ENCODE data around the gene RASL12.

RASL12 gene

DNA sequence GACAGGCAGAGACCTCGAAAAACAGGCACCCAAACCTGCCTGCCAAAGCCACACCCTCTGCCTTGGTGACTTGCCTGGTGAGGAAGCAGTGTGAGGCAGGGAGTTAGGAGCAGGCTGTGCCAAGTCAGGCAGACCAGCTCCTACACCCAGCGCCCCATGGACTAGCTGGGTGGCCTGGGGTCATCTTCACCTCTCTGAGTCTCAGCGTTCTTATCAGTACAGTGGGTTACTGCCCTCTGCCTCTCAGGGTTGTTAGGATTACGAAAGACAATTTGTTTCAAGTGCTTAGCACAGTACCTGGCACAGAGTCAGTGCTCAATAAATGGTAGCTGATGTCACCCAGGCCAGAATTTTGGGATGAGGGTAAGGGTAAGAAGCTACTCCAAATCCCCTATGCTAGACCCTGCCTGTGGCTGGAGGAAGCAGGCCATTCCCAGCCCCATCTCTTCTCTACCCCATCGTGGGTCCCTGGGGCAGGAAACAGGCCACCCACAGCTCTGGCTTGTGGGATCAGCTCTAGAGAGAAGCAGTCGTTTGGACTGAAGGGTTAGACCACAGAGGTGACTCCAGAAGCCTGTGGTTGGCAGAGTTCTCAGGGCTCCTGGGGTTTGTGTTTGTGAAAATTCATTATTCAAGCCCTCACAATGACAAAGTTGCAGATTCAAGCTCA is 12.5 kb downstream of the RASL12 start:
- no peak for DNase-seq (ENCODE audit: low spot score)
- in situ Hi-C loops (cut with MboI; ENCODE audit: low sequenced_read_pairs, unreplicated experiment): no loop called here
- TF ChIP-seq, protein P1, sequence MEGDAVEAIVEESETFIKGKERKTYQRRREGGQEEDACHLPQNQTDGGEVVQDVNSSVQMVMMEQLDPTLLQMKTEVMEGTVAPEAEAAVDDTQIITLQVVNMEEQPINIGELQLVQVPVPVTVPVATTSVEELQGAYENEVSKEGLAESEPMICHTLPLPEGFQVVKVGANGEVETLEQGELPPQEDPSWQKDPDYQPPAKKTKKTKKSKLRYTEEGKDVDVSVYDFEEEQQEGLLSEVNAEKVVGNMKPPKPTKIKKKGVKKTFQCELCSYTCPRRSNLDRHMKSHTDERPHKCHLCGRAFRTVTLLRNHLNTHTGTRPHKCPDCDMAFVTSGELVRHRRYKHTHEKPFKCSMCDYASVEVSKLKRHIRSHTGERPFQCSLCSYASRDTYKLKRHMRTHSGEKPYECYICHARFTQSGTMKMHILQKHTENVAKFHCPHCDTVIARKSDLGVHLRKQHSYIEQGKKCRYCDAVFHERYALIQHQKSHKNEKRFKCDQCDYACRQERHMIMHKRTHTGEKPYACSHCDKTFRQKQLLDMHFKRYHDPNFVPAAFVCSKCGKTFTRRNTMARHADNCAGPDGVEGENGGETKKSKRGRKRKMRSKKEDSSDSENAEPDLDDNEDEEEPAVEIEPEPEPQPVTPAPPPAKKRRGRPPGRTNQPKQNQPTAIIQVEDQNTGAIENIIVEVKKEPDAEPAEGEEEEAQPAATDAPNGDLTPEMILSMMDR (IDR thresholded peaks at IDR 0.05; ENCODE audit: borderline replicate concordance, control extremely low read depth, extremely low read depth, insufficient read depth, missing control alignments): no peak

- TF ChIP-seq, protein P1 (IDR thresholded peaks at IDR 0.05; ENCODE audit: borderline replicate concordance, control extremely low read depth, extremely low read depth, insufficient read depth, missing control alignments): peak; percentile 80
- in situ Hi-C loops (cut with MboI; ENCODE audit: low sequenced_read_pairs, unreplicated experiment): no loop called here
- DNase-seq (ENCODE audit: low spot score): peak; percentile 87
Measured at GRCh38 chr15:65054333-65055200, 13.2 kb downstream of the RASL12 start.

GRCh38 chr15:65052956-65053355 is 14.8 kb downstream of the RASL12 start:
- in situ Hi-C loops (cut with MboI; ENCODE audit: low sequenced_read_pairs, unreplicated experiment): no loop called here
- no peak for DNase-seq (ENCODE audit: low spot score)
- TF ChIP-seq, protein P1 (IDR thresholded peaks at IDR 0.05; ENCODE audit: borderline replicate concordance, control extremely low read depth, extremely low read depth, insufficient read depth, missing control alignments): no peak

DNA sequence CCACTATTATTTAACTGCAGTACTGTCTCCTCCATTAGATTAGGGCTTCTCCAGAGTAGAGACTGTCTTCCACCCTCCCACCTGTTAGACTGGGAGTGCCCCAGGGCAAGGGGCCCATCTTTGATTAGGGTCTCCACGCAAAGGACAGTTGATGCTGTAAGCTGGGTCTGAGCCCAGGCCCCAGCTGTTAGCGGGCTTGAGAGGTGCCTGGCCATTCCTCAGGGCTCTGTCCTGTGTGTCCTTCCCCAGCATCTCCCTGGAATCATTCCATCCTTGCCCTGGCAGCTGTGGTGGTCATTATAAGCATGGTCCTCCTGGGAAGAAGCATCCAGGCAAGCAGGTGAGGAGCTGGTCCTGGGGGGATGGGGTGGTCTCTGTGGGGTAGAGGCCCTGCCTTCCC is 16.5 kb downstream of the RASL12 start:
- TF ChIP-seq, protein P1 (IDR thresholded peaks at IDR 0.05; ENCODE audit: borderline replicate concordance, control extremely low read depth, extremely low read depth, insufficient read depth, missing control alignments): no peak
- in situ Hi-C loops (cut with MboI; ENCODE audit: low sequenced_read_pairs, unreplicated experiment): no loop called here
- no peak for DNase-seq (ENCODE audit: low spot score)

DNA sequence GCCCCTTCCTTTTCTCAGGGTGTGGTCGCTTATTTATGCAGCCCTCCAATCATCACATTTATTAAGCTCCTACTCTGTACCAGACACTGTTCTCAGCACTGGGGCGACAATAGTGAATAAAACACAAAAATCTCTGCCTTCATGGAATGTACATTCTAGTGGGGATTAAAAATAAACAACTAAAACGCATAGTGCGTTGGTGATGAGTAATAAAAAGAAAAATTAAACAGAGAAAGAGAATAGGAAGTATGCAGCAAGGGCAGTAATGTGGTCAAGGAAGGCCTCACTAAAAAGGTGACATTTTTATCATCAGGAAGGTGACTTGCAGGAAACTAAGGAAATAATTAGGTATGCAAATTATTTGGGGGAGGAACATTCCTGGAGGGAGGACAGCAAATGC is 17.5 kb downstream of the RASL12 start:
- TF ChIP-seq, protein P1 (IDR thresholded peaks at IDR 0.05; ENCODE audit: borderline replicate concordance, control extremely low read depth, extremely low read depth, insufficient read depth, missing control alignments): no peak
- in situ Hi-C loops (cut with MboI; ENCODE audit: low sequenced_read_pairs, unreplicated experiment): no loop called here
- no peak for DNase-seq (ENCODE audit: low spot score)

DNA sequence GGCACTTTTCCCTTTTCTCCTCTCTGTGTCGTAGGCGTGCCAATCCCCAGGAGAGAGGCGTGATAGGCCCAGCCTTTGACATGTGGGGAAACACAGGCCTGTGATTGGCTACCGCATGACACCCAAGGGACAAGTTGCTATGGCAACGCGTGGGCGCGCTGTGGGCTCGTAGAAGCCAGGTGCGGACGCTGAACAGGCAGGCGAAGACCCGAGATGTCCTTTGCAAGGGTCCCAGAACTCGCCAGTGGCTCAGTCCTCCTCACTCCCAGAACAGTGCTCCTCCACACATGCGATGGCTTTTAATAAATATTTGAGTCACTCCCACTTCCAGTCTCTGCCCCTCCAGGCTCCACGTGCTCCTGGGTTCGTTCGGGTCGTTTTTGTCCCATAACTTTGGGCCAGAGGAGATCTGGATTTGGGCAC is 18.4 kb downstream of the RASL12 start:
- peak; percentile 96 for DNase-seq (ENCODE audit: low spot score)

More for the DNA sequence above, 18.4 kb downstream of the RASL12 start:
- TF ChIP-seq, protein P1 (IDR thresholded peaks at IDR 0.05; ENCODE audit: borderline replicate concordance, control extremely low read depth, extremely low read depth, insufficient read depth, missing control alignments): no peak
- in situ Hi-C loops (cut with MboI; ENCODE audit: low sequenced_read_pairs, unreplicated experiment): loop anchor here (25.0 kb wide), 1 partner anchor 238 kb away; the partner anchor contains the start of genes PARP16 and RNU5A-1

All from GM13976 (cell line).